GM12878 (cell line): ENCODE results near the gene PSMD1. TPM values are rescaled to one million over a fixed set of nuclear protein-coding genes. Genes with fewer than 3 reads are reported as not detected.

Experiments
- ATAC-seq: fragments of 200-7000 bp; cut with Tn5 transposase; 3 replicates; pipeline ENCODE4 v1.9.1; 2020; ENCODE audit warnings: mild to moderate bottlenecking, moderate library complexity
- BruUV-seq: library from RNA; stranded (reverse); fragments of 400-500 nt; replicated peaks from 2 replicates; lab custom pipeline; 2021; lab: Mats Ljungman, UMichigan
- CTCF ChIA-PET: fragments of 300-600 bp; sonication (Branson Sonifier 250); formaldehyde crosslinking; extraction: SDS; loops from one replicate; lab custom pipeline; 2021; ENCODE audit warnings: inconsistent platforms; lab: Yijun Ruan, JAX
- POLR2A ChIA-PET: fragments of 350-600 bp; formaldehyde crosslinking; extraction: SDS; loops from one replicate; lab custom pipeline; 2021; ENCODE audit warnings: inconsistent platforms; lab: Charles Lee
- RAD21 ChIA-PET: fragments of 300-600 bp; sonication (Branson Sonifier 250); formaldehyde crosslinking; loops from one replicate; lab custom pipeline; 2023; ENCODE audit warnings: antibody characterized with exemption; ENCODE audit not compliant: unreplicated experiment; lab: Charles Lee
- SMC1A ChIA-PET: fragments of 300-600 bp; sonication (Branson Sonifier 250); formaldehyde crosslinking; loops from one replicate; lab custom pipeline; 2023; ENCODE audit not compliant: unreplicated experiment, uncharacterized antibody; lab: Charles Lee
- DNase-seq: peaks from one replicate; pipeline ENCODE4 v3.0.0-alpha.2; 2011; ENCODE audit warnings: low read depth, low spot score
- FAIRE-seq: peaks from 3 replicates; lab custom pipeline; 2011; peaks lifted over from hg19 to GRCh38; lab: Jason Lieb, UNC
- H2AFZ ChIP-seq: 2 replicates; pipeline ENCODE4 v1.6.0; 2011; ENCODE audit warnings: low read depth, low read length, control low read depth; ENCODE audit not compliant: control insufficient read depth
- H3K27ac ChIP-seq: 2 replicates; pipeline ENCODE4 v1.5.1; 2011; ENCODE audit warnings: control low read depth; ENCODE audit not compliant: control insufficient read depth, insufficient read depth
- H3K27me3 ChIP-seq, 2 experiments: replicated peaks in 1 of 2; 2 replicates each; pipeline versions ENCODE4 v1.6.0 to v1.6.1; 2011; ENCODE audit warnings: low read length in 1 of 2; ENCODE audit not compliant: control insufficient read depth in 2 of 2, insufficient read depth in 2 of 2
- H3K36me3 ChIP-seq, 2 experiments: 2 replicates each; pipeline ENCODE4 v1.5.1; 2011; ENCODE audit warnings: low read length in 1 of 2; ENCODE audit not compliant: control insufficient read depth in 2 of 2, insufficient read depth in 2 of 2
- H3K4me1 ChIP-seq: 2 replicates; pipeline ENCODE4 v1.6.1; 2011; ENCODE audit warnings: mild to moderate bottlenecking, low read length, moderate library complexity, mixed read lengths; ENCODE audit not compliant: control insufficient read depth, insufficient read depth
- H3K4me2 ChIP-seq: 2 replicates; pipeline ENCODE4 v1.6.0; 2011; ENCODE audit warnings: control low read depth; ENCODE audit not compliant: control insufficient read depth, insufficient read depth
- H3K4me3 ChIP-seq: fragments of 200-600 bp; sonication (generic); 2 replicates; pipeline ENCODE4 v1.5.1; 2016
- H3K79me2 ChIP-seq: 2 replicates; pipeline ENCODE4 v1.6.0; 2011; ENCODE audit warnings: low read length; ENCODE audit not compliant: control insufficient read depth, insufficient read depth
- H3K9ac ChIP-seq: 2 replicates; pipeline ENCODE4 v1.8.0; 2011; ENCODE audit warnings: low read length, control low read depth, mixed read lengths; ENCODE audit not compliant: control insufficient read depth, insufficient read depth
- H3K9me3 ChIP-seq: replicated peaks from 3 replicates; pipeline ENCODE4 v1.5.1; 2011; ENCODE audit warnings: mild to moderate bottlenecking, low read length; ENCODE audit not compliant: control insufficient read depth, insufficient read depth
- H4K20me1 ChIP-seq: 2 replicates; pipeline ENCODE4 v1.6.0; 2011; ENCODE audit not compliant: control insufficient read depth, insufficient read depth
- BRCA1 ChIP-seq: IDR thresholded peaks from 2 replicates; pipeline ENCODE4 v1.6.1; 2011; ENCODE audit warnings: low read depth, low read length, improper control_type of control experiment
- EP300 ChIP-seq, 2 experiments: fragments of 150-350 bp in 1 of 2; IDR thresholded peaks; 2 replicates each; pipeline ENCODE4 v1.6.1; 2011 to 2012; ENCODE audit warnings: low read depth in 2 of 2, low read length in 2 of 2, borderline replicate concordance in 1 of 2, improper control_type of control experiment in 1 of 2, inconsistent platforms in 1 of 2; ENCODE audit not compliant: control insufficient read depth in 1 of 2
- GABPA ChIP-seq: IDR thresholded peaks from 2 replicates; pipeline ENCODE4 v1.6.1; 2014; ENCODE audit warnings: antibody characterized with exemption, low read depth, mild to moderate bottlenecking, inconsistent platforms
- MYC ChIP-seq: IDR thresholded peaks from 2 replicates; pipeline ENCODE4 v1.6.1; 2011; ENCODE audit warnings: mild to moderate bottlenecking, low read length, moderate library complexity, inconsistent platforms; ENCODE audit not compliant: insufficient read depth, insufficient replicate concordance, insufficient read length, severe bottlenecking
- SIN3A ChIP-seq: IDR thresholded peaks from 2 replicates; pipeline ENCODE4 v1.6.1; 2012; ENCODE audit warnings: low read depth, low read length, improper control_type of control experiment
- SMARCA5 ChIP-seq: fragments of 450-650 bp; IDR thresholded peaks from 2 replicates; pipeline ENCODE4 v1.6.1; 2017; ENCODE audit warnings: mild to moderate bottlenecking
- YY1 ChIP-seq: IDR thresholded peaks from 2 replicates; pipeline ENCODE4 v1.6.1; 2011; ENCODE audit warnings: low read depth, mild to moderate bottlenecking, low read length
- ZNF24 ChIP-seq: fragments of 450-650 bp; IDR thresholded peaks from 2 replicates; pipeline ENCODE4 v1.6.1; 2017; ENCODE audit warnings: antibody characterized with exemption, mild to moderate bottlenecking
- ZNF274 ChIP-seq: IDR thresholded peaks from one replicate; pipeline ENCODE4 v1.8.0; 2011; ENCODE audit not compliant: insufficient read length, insufficient read depth
- ZZZ3 ChIP-seq: IDR thresholded peaks from 2 replicates; pipeline ENCODE4 v1.6.1; 2011; ENCODE audit warnings: low read depth; ENCODE audit not compliant: control insufficient read depth, insufficient read length
- WGBS: methylation state at CpG from one replicate; pipeline ENCODE4 v1.1.6; 2016; ENCODE audit warnings: low lambda C conversion rate; ENCODE audit not compliant: insufficient replicate concordance, insufficient coverage; ENCODE audit errors: missing lambda C conversion rate; 5-methylcytosine and 5-hydroxymethylcytosine counted together
- in situ Hi-C: fragments of 300-500 bp; cut with MboI; formaldehyde crosslinking; loops from 9 replicates; pipeline ENCODE4 v1.14.3; 2018; ENCODE audit warnings: mixed read lengths
- intact Hi-C: fragments of 100-400 bp; cut with micrococcal nuclease; formaldehyde crosslinking; loops from one replicate; pipeline ENCODE4 v1.14.2; 2022; ENCODE audit not compliant: unreplicated experiment
- polyA plus RNA-seq, 11 experiments: library from polyadenylated mRNA; depleted of rRNA in 4 of 11; unstranded in 6 of 11; stranded (reverse) in 5 of 11; fragments of >200 nt; fragmentation: Nextera tagmentation in 4 of 11; fragmentation: Illumina TruSeq in 1 of 11; extraction: Ambion mirVana in 4 of 11; extraction: Trizol in 1 of 11; gene quantifications; 1 replicate in 1 of 11; 2 replicates in 10 of 11; pipeline versions ENCODE4 v1.2.1 to v1.2.3, GENCODE V29; 2011 to 2016; ENCODE audit warnings: inconsistent platforms in 2 of 11, missing spikeins in 2 of 11, low read depth in 1 of 11
- total RNA-seq, 4 experiments: library from RNA; depleted of rRNA in 3 of 4; stranded (reverse); fragments of >200 nt in 3 of 4; fragmentation: Illumina TruSeq in 1 of 4; extraction: Trizol in 1 of 4; gene quantifications; 2 replicates each; pipeline versions ENCODE4 v1.2.1 to v1.2.3, GENCODE V29; 2013 to 2021
- TF ChIP-seq, protein P1 (sequence below): IDR thresholded peaks from 2 replicates; pipeline ENCODE4 v1.6.1; 2011; ENCODE audit warnings: low read depth, mild to moderate bottlenecking, low read length, moderate library complexity, borderline replicate concordance; ENCODE audit errors: extremely low read depth
- TF ChIP-seq, protein P2 (sequence below): fragments of 450-650 bp; IDR thresholded peaks from 2 replicates; pipeline ENCODE4 v1.6.1; 2016; ENCODE audit warnings: mild to moderate bottlenecking
- TF ChIP-seq, protein P3 (sequence below): fragments of 450-650 bp; IDR thresholded peaks from 2 replicates; pipeline ENCODE4 v1.6.1; 2017; ENCODE audit warnings: mild to moderate bottlenecking

Gene PSMD1
- total and polyA plus RNA-seq, 10 of the 15 experiments (the other 5 are each of a cell fraction or from before 2014, with no cell fraction given) = 87.4 to 220 (median 139) TPM

DNA sequence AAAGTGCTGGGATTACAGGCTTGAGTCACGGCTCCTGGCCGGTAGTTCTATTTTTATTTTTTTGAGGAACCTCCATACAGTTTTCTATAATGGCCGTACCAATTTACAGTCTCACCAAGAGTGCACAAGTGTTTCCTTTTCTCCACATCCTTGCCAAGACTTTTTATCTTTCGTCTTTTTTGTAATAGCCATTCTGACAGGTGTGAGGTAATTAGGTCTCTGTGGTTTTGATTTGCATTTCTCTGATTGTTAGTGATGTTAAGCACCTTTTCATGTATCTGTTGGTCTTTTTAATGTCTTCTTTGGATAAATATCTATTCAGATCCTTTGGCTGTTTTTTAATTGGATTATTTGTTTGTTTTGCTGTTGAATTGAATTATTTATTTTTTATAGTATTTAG, 151.1 kb downstream of the PSMD1 start (continued):
- TF ChIP-seq, protein P1, sequence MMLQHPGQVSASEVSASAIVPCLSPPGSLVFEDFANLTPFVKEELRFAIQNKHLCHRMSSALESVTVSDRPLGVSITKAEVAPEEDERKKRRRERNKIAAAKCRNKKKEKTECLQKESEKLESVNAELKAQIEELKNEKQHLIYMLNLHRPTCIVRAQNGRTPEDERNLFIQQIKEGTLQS = no peak
- no peak for TF ChIP-seq MYC
- TF ChIP-seq, protein P2, sequence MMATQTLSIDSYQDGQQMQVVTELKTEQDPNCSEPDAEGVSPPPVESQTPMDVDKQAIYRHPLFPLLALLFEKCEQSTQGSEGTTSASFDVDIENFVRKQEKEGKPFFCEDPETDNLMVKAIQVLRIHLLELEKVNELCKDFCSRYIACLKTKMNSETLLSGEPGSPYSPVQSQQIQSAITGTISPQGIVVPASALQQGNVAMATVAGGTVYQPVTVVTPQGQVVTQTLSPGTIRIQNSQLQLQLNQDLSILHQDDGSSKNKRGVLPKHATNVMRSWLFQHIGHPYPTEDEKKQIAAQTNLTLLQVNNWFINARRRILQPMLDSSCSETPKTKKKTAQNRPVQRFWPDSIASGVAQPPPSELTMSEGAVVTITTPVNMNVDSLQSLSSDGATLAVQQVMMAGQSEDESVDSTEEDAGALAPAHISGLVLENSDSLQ = peak; percentile 33; the same call in 1 of the 2 replicates

DNA sequence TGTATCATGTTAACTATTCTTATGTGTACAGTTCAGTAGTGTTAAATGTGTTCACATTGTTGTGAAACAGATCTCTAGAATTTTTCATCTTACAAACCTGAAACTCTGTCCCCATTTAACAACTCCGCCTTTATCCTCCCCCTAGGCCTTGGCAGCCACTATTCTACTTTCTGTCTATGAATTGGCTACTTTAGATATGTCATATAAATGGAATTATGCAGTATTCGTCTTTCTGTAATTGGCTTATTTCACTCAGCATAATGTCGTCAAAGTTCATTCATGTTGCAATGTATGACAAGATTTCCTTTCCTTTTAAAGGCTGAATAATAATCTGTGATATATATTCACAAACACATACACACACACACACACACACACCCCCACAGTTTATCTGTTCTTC, 154.1 kb downstream of the PSMD1 start:
- Histone ChIP-seq H4K20me1 (no peaks in the 10 kb centered on the region), H3K9me3 (no peaks in the 10 kb centered on the region), H2AFZ (no peak overlapping the region), H3K9ac (no peak overlapping the region), H3K36me3 (peaks cover 1 to 5% of the 10 kb centered on the region in 2 experiments; a peak in 2 of 4 replicates), H3K27me3 (no peaks in the 10 kb centered on the region), H3K27ac (no peak overlapping the region), H3K4me3 (no peak overlapping the region), H3K79me2 (no peaks in the 10 kb centered on the region), H3K4me1 (no peaks in the 10 kb centered on the region; the same call in 1 of the 2 replicates), H3K4me2 (no peak overlapping the region)
- no TSS peak for BruUV-seq
- CTCF ChIA-PET = interaction anchor here (1.3 kb wide), 1 partner anchor 106 kb away, joined by 3 read pairs; no protein-coding TSS in a partner anchor
- in situ Hi-C loops (no loop called here), intact Hi-C loops (no loop called here)
- FAIRE-seq (no peak), DNase-seq (no peak), ATAC-seq (no peak)
- RAD21 ChIA-PET = no interaction called here
- 77% methylated on average over 3 of the region's 3 CpGs for WGBS
- TF ChIP-seq, protein P3, sequence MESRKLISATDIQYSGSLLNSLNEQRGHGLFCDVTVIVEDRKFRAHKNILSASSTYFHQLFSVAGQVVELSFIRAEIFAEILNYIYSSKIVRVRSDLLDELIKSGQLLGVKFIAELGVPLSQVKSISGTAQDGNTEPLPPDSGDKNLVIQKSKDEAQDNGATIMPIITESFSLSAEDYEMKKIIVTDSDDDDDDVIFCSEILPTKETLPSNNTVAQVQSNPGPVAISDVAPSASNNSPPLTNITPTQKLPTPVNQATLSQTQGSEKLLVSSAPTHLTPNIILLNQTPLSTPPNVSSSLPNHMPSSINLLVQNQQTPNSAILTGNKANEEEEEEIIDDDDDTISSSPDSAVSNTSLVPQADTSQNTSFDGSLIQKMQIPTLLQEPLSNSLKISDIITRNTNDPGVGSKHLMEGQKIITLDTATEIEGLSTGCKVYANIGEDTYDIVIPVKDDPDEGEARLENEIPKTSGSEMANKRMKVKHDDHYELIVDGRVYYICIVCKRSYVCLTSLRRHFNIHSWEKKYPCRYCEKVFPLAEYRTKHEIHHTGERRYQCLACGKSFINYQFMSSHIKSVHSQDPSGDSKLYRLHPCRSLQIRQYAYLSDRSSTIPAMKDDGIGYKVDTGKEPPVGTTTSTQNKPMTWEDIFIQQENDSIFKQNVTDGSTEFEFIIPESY = no peak
- TF ChIP-seq EP300 (IDR thresholded peaks at IDR 0.05; ENCODE audit: borderline replicate concordance in 1 of 2, control insufficient read depth in 1 of 2, low read depth in 2 of 2, low read length in 2 of 2) (no peak), ZNF24 (no peak), SIN3A (no peak), YY1 (no peak), ZZZ3 (no peak), BRCA1 (no peak), SMARCA5 (no peak), ZNF274 (no peak), GABPA (no peak)
- SMC1A ChIA-PET = interaction anchor here (1.1 to 1.2 kb wide), 2 partner anchors 9 to 11 kb away, joined by 3 to 4 read pairs; no protein-coding TSS in a partner anchor
- POLR2A ChIA-PET = interaction anchor here (1.2 kb wide), 1 partner anchor 8 kb away, joined by 3 read pairs; no protein-coding TSS in a partner anchor
